ENCODE measurements around the gene CACNG7. TPM values are rescaled to one million over a fixed set of nuclear protein-coding genes. Genes with fewer than 3 reads are reported as not detected.
A peak's percentile ranks its signal among the peaks of the same experiment; 100 is the strongest.

CACNG7 gene
- total RNA-seq, 6 experiments from 2014 or later: 0.38 to 1.2 (median 0.70) TPM

GRCh38 chr19:53871454-53871853, 37.6 kb upstream of the CACNG7 start:
- peaks cover 58% of the 10 kb centered on the region for H3K36me3 Mint-ChIP-seq (ENCODE audit: low read depth)
- peaks cover 40% of the 10 kb centered on the region for H3K4me1 Mint-ChIP-seq (ENCODE audit: low read depth)
- TF ChIP-seq, protein P1, sequence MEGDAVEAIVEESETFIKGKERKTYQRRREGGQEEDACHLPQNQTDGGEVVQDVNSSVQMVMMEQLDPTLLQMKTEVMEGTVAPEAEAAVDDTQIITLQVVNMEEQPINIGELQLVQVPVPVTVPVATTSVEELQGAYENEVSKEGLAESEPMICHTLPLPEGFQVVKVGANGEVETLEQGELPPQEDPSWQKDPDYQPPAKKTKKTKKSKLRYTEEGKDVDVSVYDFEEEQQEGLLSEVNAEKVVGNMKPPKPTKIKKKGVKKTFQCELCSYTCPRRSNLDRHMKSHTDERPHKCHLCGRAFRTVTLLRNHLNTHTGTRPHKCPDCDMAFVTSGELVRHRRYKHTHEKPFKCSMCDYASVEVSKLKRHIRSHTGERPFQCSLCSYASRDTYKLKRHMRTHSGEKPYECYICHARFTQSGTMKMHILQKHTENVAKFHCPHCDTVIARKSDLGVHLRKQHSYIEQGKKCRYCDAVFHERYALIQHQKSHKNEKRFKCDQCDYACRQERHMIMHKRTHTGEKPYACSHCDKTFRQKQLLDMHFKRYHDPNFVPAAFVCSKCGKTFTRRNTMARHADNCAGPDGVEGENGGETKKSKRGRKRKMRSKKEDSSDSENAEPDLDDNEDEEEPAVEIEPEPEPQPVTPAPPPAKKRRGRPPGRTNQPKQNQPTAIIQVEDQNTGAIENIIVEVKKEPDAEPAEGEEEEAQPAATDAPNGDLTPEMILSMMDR (IDR thresholded peaks at IDR 0.05): no peak
- peak overlapping the region; percentile 73 for H3K27ac Mint-ChIP-seq
- peaks cover 62% of the 10 kb centered on the region for H3K27me3 Mint-ChIP-seq (ENCODE audit: insufficient read depth)
- H3K4me3 Mint-ChIP-seq: peak overlapping the region; percentile 71
- H3K9me3 Mint-ChIP-seq: peaks cover 11% of the 10 kb centered on the region
- no peak for DNase-seq

GRCh38 chr19:53872762-53873161, 36.3 kb upstream of the CACNG7 start:
- peaks cover 67% of the 10 kb centered on the region for H3K36me3 Mint-ChIP-seq (ENCODE audit: low read depth)
- H3K4me3 Mint-ChIP-seq: peak overlapping the region; percentile 27; the same call in 1 of the 2 replicates
- H3K27me3 Mint-ChIP-seq (ENCODE audit: insufficient read depth): peaks cover 63% of the 10 kb centered on the region
- H3K9me3 Mint-ChIP-seq: peaks cover 9% of the 10 kb centered on the region
- DNase-seq: no peak
- H3K27ac Mint-ChIP-seq: peak overlapping the region; percentile 73
- H3K4me1 Mint-ChIP-seq (ENCODE audit: low read depth): peaks cover 38% of the 10 kb centered on the region
- TF ChIP-seq, protein P1 (IDR thresholded peaks at IDR 0.05): no peak

DNA sequence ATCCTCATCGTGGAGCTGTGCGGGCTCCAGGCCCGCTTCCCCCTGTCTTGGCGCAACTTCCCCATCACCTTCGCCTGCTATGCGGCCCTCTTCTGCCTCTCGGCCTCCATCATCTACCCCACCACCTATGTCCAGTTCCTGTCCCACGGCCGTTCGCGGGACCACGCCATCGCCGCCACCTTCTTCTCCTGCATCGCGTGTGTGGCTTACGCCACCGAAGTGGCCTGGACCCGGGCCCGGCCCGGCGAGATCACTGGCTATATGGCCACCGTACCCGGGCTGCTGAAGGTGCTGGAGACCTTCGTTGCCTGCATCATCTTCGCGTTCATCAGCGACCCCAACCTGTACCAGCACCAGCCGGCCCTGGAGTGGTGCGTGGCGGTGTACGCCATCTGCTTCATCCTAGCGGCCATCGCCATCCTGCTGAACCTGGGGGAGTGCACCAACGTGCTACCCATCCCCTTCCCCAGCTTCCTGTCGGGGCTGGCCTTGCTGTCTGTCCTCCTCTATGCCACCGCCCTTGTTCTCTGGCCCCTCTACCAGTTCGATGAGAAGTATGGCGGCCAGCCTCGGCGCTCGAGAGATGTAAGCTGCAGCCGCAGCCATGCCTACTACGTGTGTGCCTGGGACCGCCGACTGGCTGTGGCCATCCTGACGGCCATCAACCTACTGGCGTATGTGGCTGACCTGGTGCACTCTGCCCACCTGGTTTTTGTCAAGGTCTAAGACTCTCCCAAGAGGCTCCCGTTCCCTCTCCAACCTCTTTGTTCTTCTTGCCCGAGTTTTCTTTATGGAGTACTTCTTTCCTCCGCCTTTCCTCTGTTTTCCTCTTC, 35.1 kb upstream of the CACNG7 start:
- H3K27ac Mint-ChIP-seq: peak overlapping the region; percentile 51
- H3K9me3 Mint-ChIP-seq: no peaks in the 10 kb centered on the region; the same call in 1 of the 2 replicates
- peaks cover 59% of the 10 kb centered on the region for H3K36me3 Mint-ChIP-seq (ENCODE audit: low read depth)
- peak overlapping the region; percentile 40 for H3K4me3 Mint-ChIP-seq
- DNase-seq: no peak
- TF ChIP-seq, protein P1 (IDR thresholded peaks at IDR 0.05): no peak
- peaks cover 43% of the 10 kb centered on the region for H3K4me1 Mint-ChIP-seq (ENCODE audit: low read depth)
- H3K27me3 Mint-ChIP-seq (ENCODE audit: insufficient read depth): peaks cover 56% of the 10 kb centered on the region

DNA sequence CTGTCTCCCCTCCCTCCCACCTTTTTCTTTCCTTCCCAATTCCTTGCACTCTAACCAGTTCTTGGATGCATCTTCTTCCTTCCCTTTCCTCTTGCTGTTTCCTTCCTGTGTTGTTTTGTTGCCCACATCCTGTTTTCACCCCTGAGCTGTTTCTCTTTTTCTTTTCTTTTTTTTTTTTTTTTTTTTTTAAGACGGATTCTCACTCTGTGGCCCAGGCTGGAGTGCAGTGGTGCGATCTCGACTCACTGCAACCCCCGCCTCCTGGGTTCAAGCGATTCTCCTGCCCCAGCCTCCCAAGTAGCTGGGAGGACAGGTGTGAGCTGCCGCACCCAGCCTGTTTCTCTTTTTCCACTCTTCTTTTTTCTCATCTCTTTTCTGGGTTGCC, 34.5 kb upstream of the CACNG7 start:
- DNase-seq: no peak
- Mint-ChIP-seq H3K4me1 (ENCODE audit: low read depth) (peaks cover 43% of the 10 kb centered on the region), H3K27ac (peak overlapping the region; percentile 51; the same call in 1 of the 2 replicates), H3K4me3 (peak overlapping the region; percentile 40), H3K27me3 (ENCODE audit: insufficient read depth) (peaks cover 52% of the 10 kb centered on the region), H3K9me3 (no peaks in the 10 kb centered on the region; the same call in 1 of the 2 replicates), H3K36me3 (ENCODE audit: low read depth) (peaks cover 59% of the 10 kb centered on the region)
- TF ChIP-seq, protein P1 (IDR thresholded peaks at IDR 0.05): no peak

GRCh38 chr19:53875602-53876325, 33.3 kb upstream of the CACNG7 start:
- H3K4me3 Mint-ChIP-seq: peak overlapping the region; percentile 18; the same call in 1 of the 2 replicates
- TF ChIP-seq, protein P1 (IDR thresholded peaks at IDR 0.05): no peak
- peak overlapping the region; percentile 48 for H3K27ac Mint-ChIP-seq
- H3K27me3 Mint-ChIP-seq (ENCODE audit: insufficient read depth): peaks cover 45% of the 10 kb centered on the region
- no peaks in the 10 kb centered on the region; the same call in 1 of the 2 replicates for H3K9me3 Mint-ChIP-seq
- H3K4me1 Mint-ChIP-seq (ENCODE audit: low read depth): peaks cover 38% of the 10 kb centered on the region
- no peak for DNase-seq
- H3K36me3 Mint-ChIP-seq (ENCODE audit: low read depth): peaks cover 55% of the 10 kb centered on the region
